Neural cell (in vitro differentiated cells): Measurements from ENCODE around the gene COG7. TPM values are rescaled to one million over a fixed set of nuclear protein-coding genes. Genes with fewer than 3 reads are reported as not detected.

ENCODE experiments used
- H2AFZ ChIP-seq: fragments of 200-600, 300-800 bp; sonication (generic), shearing (Covaris generic); 2 replicates; pipeline ENCODE4 v1.6.0; 2014; ENCODE audit warnings: low read depth, mild to moderate bottlenecking, antibody characterized with exemption, low read length, moderate library complexity
- H3F3A ChIP-seq: fragments of 200-600 bp; shearing (Covaris generic); 2 replicates; pipeline ENCODE4 v1.6.1; 2016; ENCODE audit warnings: mild to moderate bottlenecking, moderate library complexity, mixed read lengths, antibody characterized with exemption, low read length; ENCODE audit not compliant: insufficient read depth, poor library complexity, severe bottlenecking
- H3K27ac ChIP-seq: fragments of 200-600, 300-800 bp; sonication (generic), shearing (Covaris generic); 2 replicates; pipeline ENCODE4 v1.5.1; 2014; ENCODE audit warnings: mild to moderate bottlenecking, low read length, moderate library complexity
- H3K27me3 ChIP-seq: fragments of 300-800, 200-600 bp; sonication (generic), shearing (Covaris generic); 2 replicates; pipeline ENCODE4 v1.6.0; 2014; ENCODE audit warnings: mild to moderate bottlenecking, low read depth, low read length, moderate library complexity; ENCODE audit not compliant: insufficient read depth
- H3K36me3 ChIP-seq: fragments of 300-800, 200-600 bp; sonication (generic), shearing (Covaris generic); 2 replicates; pipeline ENCODE4 v1.5.1; 2014; ENCODE audit warnings: mild to moderate bottlenecking, antibody characterized with exemption, low read length, moderate library complexity; ENCODE audit not compliant: insufficient read depth
- H3K4me2 ChIP-seq: fragments of 300-800, 200-600 bp; sonication (generic), shearing (Covaris generic); 2 replicates; pipeline ENCODE4 v1.6.0; 2014; ENCODE audit warnings: mild to moderate bottlenecking, low read length
- H3K4me3 ChIP-seq: fragments of 300-800, 200-600 bp; sonication (generic), shearing (Covaris generic); 2 replicates; pipeline ENCODE4 v1.5.1; 2014; ENCODE audit warnings: mild to moderate bottlenecking, low read length, moderate library complexity
- H3K79me2 ChIP-seq: fragments of 200-600 bp; shearing (Covaris generic); replicated peaks from 2 replicates; pipeline ENCODE4 v1.6.0; 2014; ENCODE audit warnings: mild to moderate bottlenecking, low read length, moderate library complexity; ENCODE audit not compliant: insufficient read depth
- H3K9ac ChIP-seq: fragments of 300-800, 200-600 bp; sonication (generic), shearing (Covaris generic); 2 replicates; pipeline ENCODE4 v1.6.1; 2016; ENCODE audit warnings: mild to moderate bottlenecking, low read length, mixed read lengths
- H3K9me2 ChIP-seq: fragments of 200-600 bp; shearing (Covaris generic); 2 replicates; pipeline ENCODE4 v1.6.1; 2016; ENCODE audit warnings: mild to moderate bottlenecking, low read length, mixed read lengths; ENCODE audit not compliant: insufficient read depth
- H3K9me3 ChIP-seq: fragments of 200-600, 300-800 bp; sonication (generic), shearing (Covaris generic); 2 replicates; pipeline ENCODE4 v1.6.1; 2016; ENCODE audit warnings: mild to moderate bottlenecking, mixed run types, low read length, moderate library complexity, mixed read lengths
- H4K20me1 ChIP-seq: fragments of 200-600 bp; shearing (Covaris generic); 2 replicates; pipeline ENCODE4 v1.6.1; 2016; ENCODE audit warnings: mild to moderate bottlenecking, mixed run types; ENCODE audit not compliant: insufficient read depth
- CTCF ChIP-seq: fragments of 450-650 bp; IDR thresholded peaks from 2 replicates; pipeline ENCODE4 v1.5.1; 2014; ENCODE audit warnings: antibody characterized with exemption, mild to moderate bottlenecking, moderate library complexity; ENCODE audit not compliant: poor library complexity, severe bottlenecking
- EP300 ChIP-seq: fragments of 450-650 bp; conservative IDR thresholded peaks from 2 replicates; pipeline ENCODE4 v1.6.1; 2014; ENCODE audit warnings: antibody characterized with exemption, mild to moderate bottlenecking, moderate library complexity; ENCODE audit not compliant: poor library complexity, severe bottlenecking
- EZH2 ChIP-seq: fragments of 200-600, 300-800 bp; shearing (Covaris generic), sonication (generic); IDR thresholded peaks from 2 replicates; pipeline ENCODE4 v1.6.1; 2014; ENCODE audit warnings: antibody characterized with exemption, low read length, borderline replicate concordance, mild to moderate bottlenecking; ENCODE audit not compliant: insufficient read depth, poor library complexity, severe bottlenecking
- MXI1 ChIP-seq: fragments of 450-650 bp; conservative IDR thresholded peaks from 2 replicates; pipeline ENCODE4 v1.6.1; 2014; ENCODE audit warnings: antibody characterized with exemption, mild to moderate bottlenecking; ENCODE audit not compliant: poor library complexity, severe bottlenecking
- POLR2AphosphoS5 ChIP-seq: IDR thresholded peaks from 2 replicates; pipeline ENCODE4 v1.6.1; 2012
- RAD21 ChIP-seq: fragments of 450-650 bp; conservative IDR thresholded peaks from 2 replicates; pipeline ENCODE4 v1.6.1; 2014; ENCODE audit warnings: antibody characterized with exemption, mild to moderate bottlenecking, moderate library complexity
- REST ChIP-seq: IDR thresholded peaks from 2 replicates; pipeline ENCODE4 v1.6.1; 2012; ENCODE audit warnings: borderline replicate concordance
- SMC3 ChIP-seq: fragments of 450-650 bp; conservative IDR thresholded peaks from 2 replicates; pipeline ENCODE4 v1.6.1; 2014; ENCODE audit warnings: antibody characterized with exemption, mild to moderate bottlenecking, moderate library complexity; ENCODE audit not compliant: poor library complexity
- TAF1 ChIP-seq: IDR thresholded peaks from 2 replicates; pipeline ENCODE4 v1.6.1; 2012; ENCODE audit warnings: low read depth
- polyA plus RNA-seq: library from polyadenylated mRNA; depleted of rRNA; stranded (reverse); fragments of >200 nt; gene quantifications from 2 replicates; pipeline ENCODE4 v1.2.3, GENCODE V29; 2014

Gene COG7
- polyA plus RNA-seq, 1 donor from 2014 or later = 16.2 TPM

- TF ChIP-seq MXI1 = no peak
- no peak for TF ChIP-seq CTCF
- no peak for TF ChIP-seq EP300
- TF ChIP-seq RAD21 = no peak
- TF ChIP-seq POLR2AphosphoS5 = no peak
- no peak for TF ChIP-seq SMC3
- no peak for TF ChIP-seq TAF1
- TF ChIP-seq REST = no peak
- no peak for TF ChIP-seq EZH2
- H3K9ac ChIP-seq = no peak overlapping the region
- no peaks in the 10 kb centered on the region for H3K9me3 ChIP-seq
- H3K4me3 ChIP-seq = no peak overlapping the region
- no peak overlapping the region for H3K4me2 ChIP-seq
- H3K27ac ChIP-seq = no peak overlapping the region
- no peaks in the 10 kb centered on the region for H4K20me1 ChIP-seq
- H3K27me3 ChIP-seq = no peaks in the 10 kb centered on the region
- no peaks in the 10 kb centered on the region for H3K9me2 ChIP-seq
- H3F3A ChIP-seq = no peaks in the 10 kb centered on the region
- H3K79me2 ChIP-seq = no peaks in the 10 kb centered on the region
- H3K36me3 ChIP-seq = no peaks in the 10 kb centered on the region
- H2AFZ ChIP-seq = no peak overlapping the region
These were observed 81.6 kb downstream of the COG7 start for GRCh38 chr16:23371368-23371767.

GRCh38 chr16:23369416-23369815, 83.6 kb downstream of the COG7 start:
- H3K4me2 ChIP-seq = no peak overlapping the region
- no peak for TF ChIP-seq CTCF
- TF ChIP-seq MXI1 = no peak
- TF ChIP-seq EP300 = no peak
- TF ChIP-seq EZH2 = no peak
- no peak for TF ChIP-seq SMC3
- TF ChIP-seq RAD21 = no peak
- no peak for TF ChIP-seq TAF1
- TF ChIP-seq POLR2AphosphoS5 = no peak
- no peak for TF ChIP-seq REST
- H3K79me2 ChIP-seq = no peaks in the 10 kb centered on the region
- H3K27me3 ChIP-seq = no peaks in the 10 kb centered on the region
- no peaks in the 10 kb centered on the region for H3K36me3 ChIP-seq
- H3F3A ChIP-seq = no peaks in the 10 kb centered on the region
- no peaks in the 10 kb centered on the region for H3K9me2 ChIP-seq
- H3K9me3 ChIP-seq = no peaks in the 10 kb centered on the region
- no peak overlapping the region for H3K27ac ChIP-seq
- H3K9ac ChIP-seq = no peak overlapping the region
- H2AFZ ChIP-seq = no peak overlapping the region
- H4K20me1 ChIP-seq = no peaks in the 10 kb centered on the region
- no peak overlapping the region for H3K4me3 ChIP-seq
